T-helper 2 cell treated with Interferon-gamma antibody and Interleukin-4, amounts not matched to agents 100 ng/mL and 5 ng/mL, for 36 hours (primary cell): ENCODE results near the gene MAN1A1. TPM values are rescaled to one million over a fixed set of nuclear protein-coding genes. Genes with fewer than 3 reads are reported as not detected.

Experiments
- intact Hi-C: fragments of 100-400 bp; cut with micrococcal nuclease; formaldehyde crosslinking; loops from one replicate; pipeline ENCODE4 v1.15.1; 2023
- total RNA-seq: library from RNA; stranded (reverse); gene quantifications from 2 replicates; pipeline ENCODE4 v1.2.3, GENCODE V29; 2022

Gene MAN1A1
- total RNA-seq, 1 donor from 2014 or later = 24.2 TPM

GRCh38 chr6:119283214-119283613 lies 66.3 kb downstream of the MAN1A1 start:
- intact Hi-C loops = no loop called here

DNA sequence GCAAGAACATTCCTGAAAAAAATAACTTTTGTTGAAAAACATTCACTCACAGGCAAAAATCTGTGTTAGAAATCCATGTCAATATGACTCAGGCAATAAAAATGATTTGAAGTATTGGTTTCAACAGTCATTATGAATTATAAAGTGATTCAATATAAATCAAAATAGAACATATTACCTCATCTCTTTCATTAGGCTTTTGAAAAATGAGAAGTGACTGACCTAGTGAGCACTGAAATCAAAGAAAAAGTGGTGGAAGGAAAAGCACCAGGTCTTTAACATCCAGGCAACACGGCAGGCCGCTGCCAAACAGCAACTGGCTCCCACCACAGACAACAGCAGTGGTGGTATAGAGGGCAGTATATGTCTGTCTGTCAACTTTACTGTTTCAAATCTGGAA lies 68.9 kb downstream of the MAN1A1 start:
- intact Hi-C loops = no loop called here

DNA sequence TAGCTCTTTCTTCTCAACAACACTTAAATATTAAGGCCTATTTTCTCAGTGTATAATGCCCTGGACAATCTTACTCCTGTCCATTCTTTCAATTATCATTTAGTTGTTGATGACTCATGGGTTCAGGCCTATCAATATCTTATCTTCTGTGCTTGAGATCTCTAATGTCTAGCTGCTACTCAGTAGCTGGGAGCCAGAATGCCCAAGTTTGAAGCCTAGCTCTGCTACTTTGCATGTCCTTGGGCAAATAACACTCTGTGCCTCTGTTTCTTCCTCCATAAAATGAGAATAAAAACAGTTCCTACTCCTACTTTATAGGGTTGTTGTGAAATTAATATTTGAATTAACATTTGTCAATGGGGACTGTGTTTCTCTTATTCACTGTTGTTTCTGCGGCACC lies 69.5 kb downstream of the MAN1A1 start:
- intact Hi-C loops = no loop called here

- intact Hi-C loops = no loop called here
Measured at GRCh38 chr6:119278625-119279024, 70.9 kb downstream of the MAN1A1 start.

DNA sequence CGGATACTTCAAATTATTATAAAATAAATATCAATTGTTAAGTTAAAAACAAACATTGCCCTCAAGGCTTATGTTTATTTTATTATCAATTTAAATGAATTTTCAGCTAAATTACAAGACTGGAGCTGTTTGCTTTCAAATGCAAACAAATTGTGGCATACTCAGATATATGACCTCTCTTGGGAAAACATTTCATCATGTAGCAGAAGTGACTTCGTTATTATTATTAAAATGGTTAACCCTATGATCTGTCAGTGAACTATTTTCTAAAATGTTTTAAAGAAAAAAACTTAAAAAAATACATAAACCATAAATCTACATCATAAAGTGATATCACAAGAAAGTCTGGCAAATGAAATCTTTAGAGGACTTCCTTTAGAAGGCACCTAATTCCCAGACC lies 72.5 kb downstream of the MAN1A1 start:
- intact Hi-C loops = no loop called here

DNA sequence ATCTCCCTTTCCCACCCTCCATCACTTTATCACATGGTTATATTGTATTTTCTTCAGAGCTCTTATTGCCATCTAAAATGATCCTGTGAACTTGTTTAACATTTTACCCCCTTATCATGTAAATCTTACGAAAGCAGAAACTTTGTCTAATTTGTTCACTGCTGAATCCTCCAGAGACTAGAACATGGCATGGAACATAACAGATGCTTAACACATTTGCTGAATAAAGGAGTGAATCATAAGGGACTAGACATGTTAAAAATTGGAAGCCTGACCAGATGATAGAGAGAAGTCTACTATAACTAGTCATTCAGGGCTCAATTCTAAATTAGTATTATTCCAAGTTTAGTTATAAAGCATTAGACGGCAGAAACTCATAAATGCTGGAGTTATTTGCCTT lies 73.3 kb downstream of the MAN1A1 start:
- intact Hi-C loops = no loop called here

DNA sequence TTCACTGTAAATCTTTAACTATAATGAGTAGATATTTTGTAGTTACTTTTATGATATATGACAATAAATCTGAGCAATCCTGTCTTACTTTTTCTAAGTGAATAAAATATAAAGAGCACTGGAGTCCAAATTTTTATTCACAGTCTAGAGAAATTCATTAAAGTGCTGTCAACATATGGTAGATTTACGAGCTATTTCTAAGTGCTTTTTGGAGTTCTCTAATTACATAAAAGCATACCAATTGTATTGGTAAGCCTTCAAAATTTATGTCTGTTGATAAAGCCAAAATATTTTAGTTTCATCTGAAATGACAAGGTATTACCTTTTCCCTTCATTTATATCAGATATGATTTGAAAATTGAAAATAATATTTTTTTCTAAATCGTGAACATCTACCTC lies 75.4 kb downstream of the MAN1A1 start:
- intact Hi-C loops = no loop called here

GRCh38 chr6:119273272-119274196 lies 76.0 kb downstream of the MAN1A1 start:
- intact Hi-C loops = no loop called here

DNA sequence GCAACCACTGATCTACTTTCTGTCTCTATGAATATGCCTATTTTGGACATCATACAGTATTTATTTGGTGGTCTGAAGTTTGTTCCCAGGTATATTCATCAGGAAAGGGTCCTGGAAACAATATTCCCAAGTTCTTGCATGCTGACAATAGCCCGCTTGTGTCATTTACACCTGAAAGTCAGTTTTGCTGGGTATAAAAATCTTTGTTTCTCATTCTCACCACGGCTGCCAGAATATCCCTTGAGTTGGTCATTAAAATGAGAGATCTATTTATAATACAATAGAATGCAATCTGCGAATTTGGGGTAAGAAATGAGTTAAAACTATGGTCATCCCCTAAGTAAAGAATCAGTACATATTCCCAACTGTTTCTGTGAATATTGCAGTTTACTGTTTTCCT lies 79.0 kb downstream of the MAN1A1 start:
- intact Hi-C loops = no loop called here

DNA sequence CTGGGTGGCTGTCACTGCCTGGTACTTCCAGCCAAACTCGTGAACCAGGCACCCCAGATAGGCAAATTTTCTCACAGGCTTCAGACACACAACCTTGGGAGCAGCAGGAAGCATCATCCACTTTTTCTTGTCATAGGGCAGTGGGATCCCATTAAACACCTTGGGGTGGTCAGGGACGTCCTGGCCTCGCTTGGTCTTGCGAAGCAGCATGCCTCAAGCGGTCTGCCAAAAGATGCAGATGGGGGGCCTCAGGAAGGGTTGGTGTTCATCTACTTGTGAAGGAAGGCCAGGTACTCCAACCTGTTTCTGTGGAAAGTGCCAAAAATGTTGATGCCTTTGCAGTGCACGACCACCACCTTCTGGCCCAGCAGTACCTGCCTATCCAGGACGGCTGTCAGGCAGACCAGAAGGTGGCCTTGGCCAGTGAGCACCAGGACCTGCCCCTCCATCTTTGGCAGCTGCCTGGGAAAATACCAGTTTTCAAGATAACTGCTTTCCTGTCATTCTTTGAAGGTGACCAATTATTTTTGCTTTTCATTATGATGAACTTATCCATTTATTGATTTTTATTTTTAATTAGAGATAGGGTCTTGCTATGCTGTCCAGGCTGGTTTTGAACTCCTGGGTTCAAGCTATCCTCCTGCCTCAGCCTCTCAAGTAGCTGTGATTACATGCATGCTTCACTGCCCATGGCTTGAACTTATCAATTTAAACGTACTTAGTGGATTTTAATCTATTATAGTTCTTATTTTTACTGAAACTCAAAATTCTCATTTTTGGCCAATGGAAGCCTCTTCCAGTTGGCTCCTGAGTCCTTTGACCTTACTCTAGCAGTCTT lies 80.1 kb downstream of the MAN1A1 start:
- intact Hi-C loops = no loop called here

- intact Hi-C loops = loop anchor here (1.0 kb wide), 1 partner anchor 8 kb away; no protein-coding TSS in a partner anchor
Measured at GRCh38 chr6:119267126-119267905, 82.2 kb downstream of the MAN1A1 start.

DNA sequence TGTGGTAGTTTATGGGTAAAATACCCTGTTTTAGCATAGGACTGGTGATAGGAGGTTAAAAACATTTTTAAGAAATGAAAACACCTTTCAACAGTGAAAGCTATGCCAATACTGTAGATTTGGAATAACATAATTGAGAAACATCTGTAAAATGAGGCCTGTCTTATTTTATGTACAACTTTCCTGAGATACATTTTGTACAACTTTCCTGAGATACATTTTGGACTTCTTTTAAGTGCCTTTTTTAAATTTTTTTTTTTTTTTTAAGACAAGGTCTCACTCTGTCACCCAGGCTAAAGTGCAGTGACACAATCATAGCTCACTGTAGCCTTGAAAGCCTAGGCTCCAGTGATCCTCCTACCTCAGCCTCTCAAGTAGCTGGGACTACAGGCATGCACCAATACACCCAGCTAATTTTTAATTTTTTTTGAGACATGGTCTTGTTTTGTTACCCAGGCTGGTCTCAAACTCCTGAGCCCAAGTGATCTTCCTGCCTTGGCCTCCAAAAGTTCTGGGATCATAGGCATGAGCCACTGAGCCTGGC lies 84.6 kb downstream of the MAN1A1 start:
- intact Hi-C loops = loop anchor here (5.0 kb wide), 1 partner anchor 47 kb away; no protein-coding TSS in a partner anchor

GRCh38 chr6:119262612-119263011 lies 86.9 kb downstream of the MAN1A1 start:
- intact Hi-C loops = loop anchor here (5.0 kb wide), 1 partner anchor 50 kb away; no protein-coding TSS in a partner anchor

GRCh38 chr6:119261944-119262284 lies 87.6 kb downstream of the MAN1A1 start:
- intact Hi-C loops = loop anchor here (5.0 kb wide), 1 partner anchor 50 kb away; no protein-coding TSS in a partner anchor

- intact Hi-C loops = loop anchor here (1.0 kb wide), 1 partner anchor 8 kb away; no protein-coding TSS in a partner anchor
Measured at GRCh38 chr6:119259027-119259426, 90.5 kb downstream of the MAN1A1 start.

DNA sequence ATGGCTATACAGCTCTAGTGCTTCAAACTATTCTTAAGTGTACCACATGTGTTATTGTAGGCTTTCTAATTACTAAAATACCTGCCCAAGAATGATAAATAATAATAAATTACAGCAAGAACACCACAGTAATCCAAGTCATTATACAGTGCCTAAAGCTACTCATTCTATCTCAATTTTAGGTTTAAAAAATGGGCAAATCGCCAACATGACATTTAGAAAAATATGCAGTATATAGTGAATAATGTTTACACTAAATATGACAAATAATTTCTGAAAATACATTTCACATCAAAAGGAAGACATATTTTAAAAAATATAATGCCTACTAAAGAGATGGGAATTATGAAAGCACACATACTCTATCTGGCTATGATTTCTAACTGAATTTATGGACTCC lies 91.8 kb downstream of the MAN1A1 start:
- intact Hi-C loops = no loop called here

- intact Hi-C loops = no loop called here
Measured at GRCh38 chr6:119256978-119257462, 92.5 kb downstream of the MAN1A1 start.

GRCh38 chr6:119256392-119256791 lies 93.2 kb downstream of the MAN1A1 start:
- intact Hi-C loops = no loop called here

- intact Hi-C loops = no loop called here
Measured at GRCh38 chr6:119255492-119255891, 94.1 kb downstream of the MAN1A1 start.

- intact Hi-C loops = no loop called here
Measured at GRCh38 chr6:119250036-119250435, 99.5 kb downstream of the MAN1A1 start.

DNA sequence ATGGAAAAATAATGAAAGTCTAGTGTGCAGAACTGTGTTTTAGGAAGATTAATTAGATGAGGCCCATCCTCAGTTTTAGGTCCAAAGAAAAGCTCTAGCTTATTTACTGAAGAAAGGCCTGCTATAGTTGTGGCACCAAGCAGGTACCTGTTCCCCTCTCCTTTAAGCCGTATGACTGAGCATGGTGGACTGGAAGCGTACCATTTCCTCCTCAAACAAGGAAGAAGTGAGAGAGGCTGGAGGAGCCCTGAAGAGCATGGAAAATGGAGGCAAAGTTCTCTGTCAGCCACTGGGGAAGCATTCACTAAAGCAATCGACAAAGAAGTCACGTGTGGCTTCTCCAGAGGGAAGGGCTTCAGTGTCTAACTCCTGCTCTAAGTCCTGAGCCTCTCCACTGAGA lies 100.2 kb downstream of the MAN1A1 start:
- intact Hi-C loops = no loop called here
